Forelimb muscle (tissue), 1 donor: ENCODE data around the gene STIM1. TPM values are rescaled to one million over a fixed set of nuclear protein-coding genes. Genes with fewer than 3 reads are reported as not detected.

Experiments used
- DNase-seq: peaks from one replicate; pipeline ENCODE4 v3.0.0-alpha.2; 2013; ENCODE audit warnings: low read depth
- polyA plus RNA-seq: library from polyadenylated mRNA; unstranded; fragments of 120-200 nt; gene quantifications from one replicate; pipeline ENCODE4 v1.2.1, GENCODE V29; 2013; ENCODE audit not compliant: insufficient read length

Gene STIM1
- polyA plus RNA-seq, 1 donor, result 116 TPM

DNA sequence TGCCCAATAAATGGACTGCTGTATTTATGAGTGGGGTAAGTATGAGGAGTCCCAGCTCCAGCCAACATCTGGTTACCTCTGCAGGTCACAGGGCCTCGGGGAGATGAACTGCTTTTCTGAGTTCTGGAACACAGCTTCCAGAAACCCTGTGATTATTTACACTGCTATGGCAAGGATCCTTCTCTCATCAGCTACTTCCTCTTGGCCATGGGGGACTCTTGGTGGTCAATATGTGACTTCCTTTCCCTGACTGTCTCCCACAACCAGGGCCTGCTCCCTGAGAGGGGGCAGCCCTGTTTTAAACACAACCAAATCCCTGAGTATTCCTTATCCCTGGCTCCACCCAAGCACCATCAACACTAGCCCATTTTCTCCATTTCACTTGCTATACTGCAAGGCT lies 24.7 kb upstream of the STIM1 start:
- DNase-seq, result no peak

DNA sequence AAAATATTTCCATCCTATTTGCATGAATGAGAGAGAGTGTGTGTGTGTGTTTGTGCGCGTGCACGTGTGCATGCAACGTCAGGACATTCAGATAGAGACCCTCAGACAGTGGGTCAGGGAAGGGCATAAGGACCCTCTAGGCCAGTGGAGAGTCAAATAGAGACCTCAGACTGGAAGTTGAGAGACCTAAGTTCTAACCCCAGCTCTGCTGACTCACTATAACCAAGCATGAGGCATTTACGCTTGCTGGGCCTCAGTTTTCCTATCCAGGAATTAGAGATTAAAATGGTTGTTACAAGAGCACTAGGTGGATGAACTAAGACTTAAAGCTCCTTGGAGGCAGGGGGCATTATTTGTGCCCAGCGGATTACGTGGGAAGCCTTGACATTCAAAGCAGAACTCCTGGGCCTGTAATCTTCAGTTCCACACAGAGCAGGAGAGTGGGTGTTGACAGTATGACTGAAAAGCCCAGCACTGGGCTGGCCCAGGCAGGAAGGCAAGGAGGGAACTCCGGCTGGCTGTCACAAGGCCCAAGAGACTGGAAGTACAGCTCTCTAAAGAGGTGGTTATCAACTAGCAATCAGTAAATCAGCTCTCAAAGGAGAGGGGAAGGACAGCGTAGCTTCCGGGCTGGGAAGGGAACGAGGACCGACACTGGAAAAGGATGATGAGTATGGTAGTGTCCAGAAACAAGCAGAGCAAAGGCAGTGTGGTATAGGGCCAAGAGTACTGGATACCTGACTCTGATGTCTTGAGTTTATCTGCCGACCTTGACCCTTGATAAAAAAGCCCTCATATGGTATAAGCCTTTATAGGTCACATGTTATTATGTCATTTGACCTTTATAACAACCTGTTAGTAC lies 23.9 kb upstream of the STIM1 start:
- DNase-seq, result no peak

DNA sequence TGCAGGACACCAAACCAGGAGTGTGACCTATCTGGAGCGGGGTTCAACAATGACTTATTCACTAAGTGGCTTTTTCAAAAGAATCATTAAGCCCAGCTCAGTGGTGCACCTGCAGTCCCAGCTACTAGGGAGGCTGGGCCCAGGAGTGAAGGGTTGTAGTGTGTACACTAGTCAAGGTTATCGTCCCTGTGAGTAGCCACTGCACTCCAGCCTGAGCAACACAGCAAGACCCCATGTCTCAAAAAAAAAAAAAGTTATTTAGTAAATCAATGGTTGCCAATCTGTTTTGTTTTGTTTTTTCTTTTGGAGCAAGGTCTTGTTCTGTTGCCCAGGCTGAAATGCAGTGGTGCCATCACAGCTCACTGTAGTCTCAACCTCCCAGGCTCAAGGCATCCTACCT lies 22.6 kb upstream of the STIM1 start:
- no peak for DNase-seq

DNA sequence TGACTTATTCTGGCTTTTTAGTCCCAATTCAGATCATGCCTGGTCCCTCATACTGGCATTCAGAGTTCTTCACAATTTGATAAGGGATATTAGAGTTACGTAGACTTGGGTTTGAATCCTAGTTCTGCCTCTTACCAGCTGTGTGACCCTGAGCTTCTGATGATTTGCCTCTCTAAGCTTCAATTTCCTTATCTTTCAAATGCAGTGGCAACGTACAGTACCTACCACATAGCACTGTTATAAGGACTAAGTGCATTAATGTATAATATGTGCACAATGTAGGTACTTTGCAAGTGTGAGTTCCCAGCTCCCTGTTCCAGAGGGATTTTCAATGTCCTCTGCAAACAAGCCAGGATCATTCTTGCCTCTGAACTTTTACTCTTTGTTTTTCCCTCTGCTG lies 22.0 kb upstream of the STIM1 start:
- no peak for DNase-seq

DNA sequence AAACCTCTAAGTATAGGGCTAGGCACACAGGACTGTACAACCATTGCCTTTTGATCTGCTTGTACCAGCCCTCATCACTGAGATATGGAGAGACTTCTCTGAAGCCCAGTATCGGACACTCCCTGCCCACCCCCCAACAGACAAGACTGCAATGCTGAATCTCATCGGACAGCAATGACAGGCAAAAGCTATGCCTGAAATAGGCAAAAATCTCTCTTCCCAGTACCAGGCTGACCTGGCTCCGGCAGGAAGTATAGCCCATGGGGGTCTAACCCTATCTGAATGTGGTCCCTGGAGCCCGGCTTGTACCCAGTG lies 21.2 kb upstream of the STIM1 start:
- DNase-seq, result no peak

DNA sequence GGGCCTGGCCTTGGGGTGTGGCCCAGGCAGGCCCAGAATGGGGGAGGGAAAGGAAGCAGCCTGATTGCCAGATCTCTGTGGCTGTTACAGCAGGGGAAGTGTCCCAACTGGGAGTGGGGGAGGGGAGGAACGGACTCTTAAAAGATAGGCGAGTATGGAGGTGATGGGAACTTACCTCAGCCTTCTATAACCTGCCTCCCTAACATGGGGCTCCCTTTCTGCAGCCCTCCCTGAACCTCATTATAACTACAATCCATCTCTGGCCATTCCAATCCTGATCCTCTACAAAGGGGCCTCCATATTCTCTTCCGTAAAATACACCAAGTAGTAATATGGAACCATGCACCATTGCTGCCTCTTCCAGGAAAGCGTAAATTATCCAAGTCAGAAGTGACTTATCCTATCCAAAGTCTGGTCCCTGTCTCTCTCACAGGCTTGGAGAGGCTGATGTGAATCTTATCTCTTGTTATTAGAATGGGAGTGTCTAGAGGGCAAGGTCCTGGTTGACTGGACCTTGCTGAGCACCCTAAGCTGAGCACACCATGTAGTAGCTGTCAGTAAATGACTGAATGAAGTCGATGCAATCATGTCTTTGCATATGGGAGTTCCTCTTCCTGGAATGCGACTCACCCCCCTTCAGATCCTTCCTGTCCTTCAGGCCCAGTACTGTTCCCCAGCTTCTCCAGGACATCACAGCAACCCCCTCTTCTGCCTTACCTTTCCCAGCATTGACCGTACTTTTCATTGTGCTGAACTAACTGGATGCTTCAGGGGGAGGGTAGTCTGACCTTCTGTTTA lies 20.6 kb upstream of the STIM1 start:
- no peak for DNase-seq

DNA sequence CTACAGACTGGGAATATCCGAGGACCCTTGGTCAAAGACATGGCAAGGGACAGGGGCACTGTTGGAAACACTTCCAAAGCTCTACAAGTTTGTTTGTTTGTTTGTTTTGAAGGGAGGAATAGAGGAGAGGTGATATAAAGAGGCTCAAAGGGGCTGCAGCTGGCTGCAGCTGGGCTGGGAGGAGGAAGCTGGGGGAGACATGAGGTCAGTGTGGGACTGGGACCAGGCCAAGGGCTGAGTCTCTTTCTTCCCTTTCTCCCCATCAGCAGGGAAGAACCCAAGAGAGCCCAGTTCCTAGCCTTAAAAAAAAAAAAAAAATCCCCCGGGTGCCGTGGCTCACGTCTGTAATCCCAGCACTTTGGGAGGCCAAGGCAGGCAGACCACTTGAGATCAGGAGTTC lies 19.7 kb upstream of the STIM1 start:
- DNase-seq, result no peak

DNA sequence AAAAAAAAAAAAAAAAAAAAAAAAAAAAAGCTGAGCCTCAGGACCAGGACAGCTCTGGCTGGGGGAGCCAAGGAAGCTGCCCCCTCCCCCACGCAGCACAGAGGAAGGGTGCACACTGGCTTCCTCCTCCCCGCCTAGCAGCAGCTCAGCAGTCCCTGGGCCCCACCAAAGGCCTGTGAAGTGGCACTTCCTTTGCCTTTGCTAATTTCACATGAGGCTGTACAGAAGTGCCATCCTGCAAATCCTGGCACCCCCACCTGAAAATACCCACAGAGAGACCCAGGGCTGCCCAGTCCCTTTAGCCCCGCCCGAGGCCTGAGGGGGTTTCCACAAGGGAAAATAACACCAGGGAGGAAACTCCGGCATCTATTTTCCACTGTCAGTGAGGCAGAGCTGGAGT lies 18.6 kb upstream of the STIM1 start:
- no peak for DNase-seq

DNA sequence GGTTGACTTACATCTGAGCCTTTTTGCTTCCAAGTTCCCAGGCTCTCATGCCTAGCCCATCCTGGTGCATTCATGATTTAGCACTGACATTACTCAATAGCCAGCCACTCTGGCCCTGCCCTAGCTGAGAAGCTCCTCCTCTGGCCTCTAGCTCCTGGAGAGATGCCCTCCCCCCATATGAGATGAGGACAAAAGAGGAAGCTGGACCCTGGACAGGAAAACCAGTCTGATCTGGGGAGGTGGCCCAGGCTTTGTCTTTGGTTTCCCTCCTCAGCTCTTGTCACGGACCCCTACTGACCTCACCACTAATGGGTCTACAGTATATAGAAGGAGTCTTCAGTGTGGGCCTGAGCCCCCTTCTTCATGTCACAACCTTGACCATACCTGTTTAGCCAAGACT lies 17.7 kb upstream of the STIM1 start:
- DNase-seq, result no peak

DNA sequence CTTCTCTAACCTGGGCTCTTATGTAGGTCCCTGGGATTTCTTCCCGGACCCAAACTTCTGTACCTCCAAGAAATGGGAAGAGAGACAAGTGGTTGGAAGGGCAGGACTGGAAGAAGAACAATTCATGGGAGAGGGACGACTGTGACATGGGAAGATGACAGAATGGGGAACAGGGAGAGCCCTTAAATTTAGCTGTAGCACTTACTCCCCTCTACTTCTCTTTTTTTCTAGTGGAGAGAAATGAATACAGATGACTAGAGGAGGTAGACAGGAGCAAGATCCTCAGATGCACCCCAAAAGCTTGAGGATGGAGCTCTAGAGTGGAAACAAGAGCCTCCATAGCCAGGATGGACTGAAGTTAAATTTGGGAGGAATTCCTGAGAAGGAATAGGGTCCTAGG lies 17.0 kb upstream of the STIM1 start:
- DNase-seq, result no peak

DNA sequence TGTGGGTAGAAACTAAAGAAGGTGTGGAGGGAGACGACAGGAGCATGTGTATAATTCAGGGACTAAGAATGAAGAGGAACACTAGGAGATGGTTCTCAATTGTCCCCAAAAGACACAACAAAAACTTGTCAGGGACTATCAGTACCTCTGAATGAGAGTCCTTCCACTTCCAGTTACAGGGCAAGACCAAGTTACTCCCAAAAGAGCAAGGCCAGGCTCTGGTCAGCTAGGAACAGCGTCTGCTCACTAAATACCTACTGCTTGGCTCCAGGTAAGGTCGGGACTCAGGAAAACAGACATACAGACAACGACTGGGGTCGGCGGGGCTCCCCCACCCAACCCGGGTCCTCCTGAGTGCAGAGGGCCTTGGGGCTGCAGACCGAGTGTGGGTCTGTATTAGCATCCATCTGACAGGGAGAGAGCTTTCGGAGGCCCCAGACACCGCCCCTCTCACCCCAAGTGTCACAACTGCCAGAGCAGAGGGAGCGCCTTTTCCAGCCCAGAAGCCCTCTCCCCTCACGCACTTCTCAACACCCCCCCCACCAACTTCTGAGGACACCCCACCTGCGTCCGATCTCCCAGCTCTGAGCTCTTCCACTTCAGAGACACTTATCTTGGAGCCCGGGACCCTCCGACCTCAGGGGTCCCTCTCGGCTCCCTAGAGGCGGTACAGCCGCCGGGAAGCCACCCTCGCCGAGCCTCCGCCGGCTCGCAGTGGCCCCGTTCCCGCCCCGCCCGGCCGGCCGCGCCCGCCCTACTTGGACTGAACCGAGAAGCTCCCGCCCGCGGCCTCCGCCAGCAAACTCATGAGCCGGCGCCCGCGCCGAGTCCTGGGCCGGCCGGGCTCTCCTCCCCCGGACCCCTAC lies 15.2 kb upstream of the STIM1 start:
- no peak for DNase-seq

DNA sequence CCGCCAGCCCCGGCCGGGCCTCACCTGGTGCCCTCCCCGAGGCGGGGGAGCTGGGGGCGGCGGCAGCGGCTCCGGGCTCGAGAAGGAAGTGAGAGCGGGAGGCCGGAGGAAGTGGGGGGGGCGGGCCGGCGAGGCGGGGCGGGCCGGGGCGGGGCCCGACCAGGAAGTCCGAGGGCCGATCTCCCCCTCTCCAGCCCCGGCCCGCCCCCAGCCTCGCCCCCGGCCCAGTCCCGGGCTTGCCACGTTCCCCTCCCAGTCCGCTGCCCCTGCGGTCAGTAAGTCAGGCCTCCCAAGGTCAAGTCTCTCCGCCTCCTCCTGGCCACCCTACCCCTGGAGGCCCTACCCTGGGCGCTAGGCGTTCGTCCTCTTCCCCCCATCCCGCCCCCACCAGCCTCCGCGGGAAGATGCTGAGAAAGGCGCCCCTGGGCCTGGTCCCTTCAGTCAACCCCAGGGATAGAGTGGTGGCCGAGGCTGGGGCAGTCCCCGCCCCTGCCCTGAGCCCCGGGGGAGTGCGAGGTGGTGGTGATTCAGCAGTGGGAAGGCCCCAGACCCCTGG lies 14.5 kb upstream of the STIM1 start, which contains the start of gene RHOG:
TSS of gene RHOG (minus strand) at position 90 of the 556 bp plus-strand sequence. CDS start 12,821 bp downstream, outside the sequence.
- no peak for DNase-seq

DNA sequence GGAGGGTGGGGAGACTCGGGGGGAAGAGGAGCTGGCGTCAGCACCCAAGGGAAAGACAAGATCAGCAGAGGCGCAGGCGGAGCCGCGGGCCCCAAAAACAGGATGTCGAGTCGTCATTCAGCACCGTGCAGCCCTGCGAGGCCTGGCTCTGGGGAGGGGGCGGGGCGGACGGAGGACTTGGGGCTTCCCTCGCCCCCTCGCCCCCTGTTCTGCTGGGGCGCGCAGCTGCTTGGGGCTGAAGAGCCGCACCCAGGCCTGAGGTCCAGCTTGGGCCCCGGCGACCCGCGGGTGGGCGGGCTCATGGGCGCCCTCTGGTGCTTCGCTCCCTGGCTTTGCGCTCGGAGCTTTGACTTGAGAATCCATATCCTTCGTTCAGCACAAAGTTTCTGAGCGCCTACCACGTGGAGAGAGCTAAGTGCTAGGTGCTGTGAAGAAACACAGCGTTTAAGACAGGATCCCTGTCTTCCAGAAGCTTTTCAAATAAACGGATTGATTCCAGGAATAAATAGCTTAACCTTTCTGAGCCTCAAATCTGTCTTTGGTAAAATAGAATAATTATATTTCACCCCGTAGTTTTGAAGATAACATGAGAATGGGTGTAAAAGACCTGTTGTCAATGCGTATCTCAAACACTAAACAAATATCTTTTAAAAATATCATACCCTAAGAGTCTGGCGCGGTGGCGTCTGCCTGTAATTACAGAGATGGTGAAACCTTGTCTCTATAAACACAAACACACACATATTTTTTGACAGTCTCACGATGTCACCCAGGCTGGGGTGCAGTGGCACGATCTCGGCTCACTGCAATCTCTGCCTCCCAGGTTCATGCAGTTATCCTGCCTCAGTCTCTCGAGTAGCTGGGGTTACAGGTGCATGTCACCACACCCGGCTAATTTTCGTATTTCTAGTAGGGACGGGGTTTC lies 13.8 kb upstream of the STIM1 start:
- peak; percentile 49 for DNase-seq

DNA sequence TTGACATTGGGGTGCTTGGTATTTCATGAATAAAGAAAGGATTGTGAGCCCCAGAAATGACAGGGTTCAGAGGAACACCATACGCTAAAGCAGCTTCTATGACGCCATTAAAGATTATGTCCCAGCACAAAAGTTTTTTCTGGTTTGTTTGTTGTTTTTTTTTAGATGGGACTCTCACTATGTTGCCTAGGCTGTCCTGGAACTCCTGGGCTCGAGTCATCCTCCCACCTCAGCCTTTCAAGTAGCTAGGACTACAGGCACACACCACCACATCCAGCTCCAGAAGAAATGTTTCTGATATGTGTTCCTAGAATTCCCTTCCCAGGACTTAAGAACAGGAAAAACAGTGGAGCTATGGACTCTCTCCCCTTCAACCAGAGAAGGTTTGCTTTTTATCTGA lies 12.1 kb upstream of the STIM1 start:
- DNase-seq, result no peak

DNA sequence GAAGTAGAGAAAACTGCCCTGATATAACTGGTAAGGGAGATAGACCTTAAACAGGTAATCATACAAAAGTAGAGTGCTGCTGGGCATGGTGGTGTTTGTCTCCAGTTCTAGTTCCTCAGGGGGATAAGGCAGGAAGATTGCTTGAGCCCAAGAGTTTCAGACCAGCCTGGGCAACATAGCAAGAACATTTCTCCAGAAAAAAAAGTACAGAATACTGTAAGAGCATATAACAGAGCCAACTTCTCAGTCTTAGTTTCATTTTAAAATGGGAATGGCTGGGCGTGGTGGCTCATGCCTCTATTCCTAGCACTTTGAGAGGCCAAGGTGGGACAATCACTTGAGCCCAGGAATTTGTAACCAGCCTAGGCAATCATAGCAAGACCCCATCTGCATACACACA lies 10.2 kb upstream of the STIM1 start:
- no peak for DNase-seq

DNA sequence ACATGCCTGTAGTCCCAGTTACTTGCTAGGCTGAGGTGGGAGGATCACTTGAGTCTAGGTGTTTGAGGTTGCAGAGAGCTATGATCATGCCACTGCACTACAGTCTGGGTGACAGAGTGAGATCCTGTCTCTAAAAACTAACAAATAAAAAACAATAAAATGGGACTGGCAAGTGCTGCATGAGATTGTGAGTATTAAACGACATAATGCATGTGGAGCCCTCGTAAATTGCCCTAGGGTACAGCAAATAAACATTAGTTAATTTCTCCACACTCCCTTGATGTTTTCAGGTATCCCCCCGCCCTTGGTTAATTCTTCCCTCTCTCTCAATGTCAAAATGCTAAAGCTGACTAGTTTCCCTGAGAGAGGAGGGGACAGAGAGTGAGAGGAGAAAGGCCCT lies 9.8 kb upstream of the STIM1 start:
- no peak for DNase-seq

DNA sequence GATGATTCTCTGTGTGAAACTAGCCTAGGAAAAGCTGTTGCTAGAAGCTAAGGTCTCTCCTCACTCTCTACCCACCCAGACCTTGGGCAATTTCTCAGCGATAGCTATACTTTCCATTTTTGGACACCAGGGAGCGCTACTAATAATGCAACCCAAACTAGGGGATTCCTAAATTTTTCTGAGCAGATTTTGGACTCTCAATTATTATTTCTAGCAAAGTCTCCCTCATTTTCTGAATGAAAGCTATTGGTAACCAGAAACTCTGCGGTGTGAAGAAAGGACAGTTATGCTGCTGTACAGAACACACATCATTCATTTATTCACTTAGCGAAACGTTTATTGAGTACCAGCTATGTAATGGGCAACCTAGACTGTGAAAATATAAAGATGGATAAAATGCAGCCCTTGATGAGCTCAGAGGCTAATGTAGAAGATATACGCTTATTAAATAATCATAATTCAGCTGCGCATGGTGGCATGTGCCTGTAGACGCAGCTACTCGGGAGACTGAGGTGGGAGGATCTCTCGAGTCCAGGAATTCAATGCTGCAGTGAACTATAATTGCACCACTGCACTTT lies 6.1 kb upstream of the STIM1 start:
- no peak for DNase-seq

DNA sequence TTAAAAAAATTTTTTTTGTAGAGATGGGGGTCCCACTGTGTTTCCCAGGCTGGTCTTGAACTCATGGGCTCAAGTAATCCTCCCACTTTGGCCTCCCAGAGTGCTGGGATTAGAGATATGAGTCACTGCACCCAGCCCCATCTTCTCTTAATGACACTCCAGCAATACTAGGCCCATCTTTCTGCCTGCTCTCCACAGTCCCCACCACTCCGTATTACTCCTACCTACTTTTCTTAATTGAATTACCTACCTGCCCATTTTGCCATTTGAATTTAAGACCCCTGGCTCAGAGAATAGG lies 2.0 kb upstream of the STIM1 start:
- DNase-seq, result no peak

DNA sequence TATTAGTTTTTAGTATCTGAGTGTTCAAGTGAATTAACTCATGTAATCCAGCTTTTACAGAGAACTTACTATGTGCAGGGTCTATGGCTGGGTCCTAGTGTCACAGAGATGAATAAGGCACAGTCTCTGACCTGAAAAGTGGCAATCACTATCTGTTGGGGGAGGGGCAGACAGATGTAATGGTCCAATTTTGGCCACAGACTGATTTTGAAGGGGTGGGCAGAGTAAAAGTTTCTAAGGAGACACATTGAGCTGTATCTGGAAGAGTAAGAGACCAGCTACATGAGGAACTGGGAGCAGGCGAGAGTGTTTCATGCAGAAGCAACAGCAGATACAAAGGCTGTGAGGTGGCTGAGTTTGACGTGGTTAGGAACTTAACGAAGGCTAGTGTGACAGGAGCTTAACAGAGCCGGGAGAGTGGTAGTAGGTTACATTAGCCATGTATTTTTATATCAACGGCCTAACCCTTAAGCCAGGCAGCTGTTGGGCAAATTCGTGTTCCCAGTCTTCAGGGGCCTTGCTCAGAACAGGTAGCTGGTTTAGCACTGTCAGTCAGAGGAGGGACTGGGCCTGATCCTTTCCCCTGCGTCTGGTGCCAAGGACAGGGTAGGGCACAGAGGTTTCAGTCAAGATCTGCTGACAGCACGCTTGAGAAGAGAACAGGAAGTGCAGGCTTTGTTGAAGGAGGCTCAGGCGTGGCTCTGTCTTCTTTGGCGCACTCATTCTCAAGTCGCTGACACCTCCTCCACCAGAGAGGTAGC lies 1.4 kb upstream of the STIM1 start:
- DNase-seq, result no peak

DNA sequence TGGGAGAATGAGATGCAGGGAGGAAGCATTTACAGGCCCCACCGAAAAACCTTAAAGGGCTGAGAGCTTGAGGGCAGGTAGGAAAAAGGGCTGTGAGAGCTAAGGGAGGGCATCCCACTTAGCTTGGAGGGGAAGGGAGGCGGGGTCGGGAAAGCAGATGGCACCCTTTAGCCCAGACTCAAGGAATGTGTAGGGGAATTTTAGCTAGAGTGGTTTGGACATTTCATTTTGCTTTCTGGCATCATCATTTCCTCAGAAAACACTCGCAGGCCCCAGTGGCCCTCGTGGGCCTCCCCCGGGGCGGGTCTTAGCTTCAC lies 846 bp upstream of the STIM1 start:
- DNase-seq, result no peak
